ENCODE results near the gene IRF2. TPM values are rescaled to one million over a fixed set of nuclear protein-coding genes. Genes with fewer than 3 reads are reported as not detected.

Gene IRF2
- total RNA-seq, 6 experiments from 2014 or later: 13.4 to 24.0 (median 19.7) TPM

DNA sequence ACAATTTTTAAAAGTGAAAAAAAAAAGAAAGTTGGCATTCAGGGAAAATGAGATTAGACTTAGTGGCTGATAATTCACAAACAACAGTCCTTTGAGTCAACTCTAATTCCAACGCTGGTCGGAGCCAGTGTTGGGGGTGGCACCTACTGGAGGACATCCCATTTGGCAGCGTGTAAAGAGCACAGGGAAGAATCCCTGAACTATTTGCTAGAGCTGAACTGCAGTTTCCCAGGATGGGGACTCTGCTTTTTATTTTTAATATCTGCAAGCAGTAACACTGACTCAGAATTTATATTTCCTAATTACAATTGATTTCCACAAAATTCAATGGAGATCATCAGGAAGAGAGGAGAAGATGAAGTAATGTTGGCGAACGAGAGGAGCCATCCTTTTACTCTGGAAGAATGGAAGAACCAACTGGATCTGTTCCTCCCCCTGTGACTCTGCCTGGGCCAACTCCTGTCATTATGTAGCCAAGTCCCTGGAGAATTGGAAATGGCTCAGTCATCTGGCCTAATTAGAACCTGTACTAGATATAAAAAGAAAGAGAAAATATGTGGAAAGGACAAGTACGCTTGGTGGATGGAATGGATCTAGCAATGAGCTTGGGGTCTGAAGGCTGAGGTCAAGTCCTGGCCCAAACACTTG lies 76.7 kb downstream of the IRF2 start:
- DNase-seq: no peak
- H3K4me3 Mint-ChIP-seq: no peak overlapping the region
- TF ChIP-seq, protein P1, sequence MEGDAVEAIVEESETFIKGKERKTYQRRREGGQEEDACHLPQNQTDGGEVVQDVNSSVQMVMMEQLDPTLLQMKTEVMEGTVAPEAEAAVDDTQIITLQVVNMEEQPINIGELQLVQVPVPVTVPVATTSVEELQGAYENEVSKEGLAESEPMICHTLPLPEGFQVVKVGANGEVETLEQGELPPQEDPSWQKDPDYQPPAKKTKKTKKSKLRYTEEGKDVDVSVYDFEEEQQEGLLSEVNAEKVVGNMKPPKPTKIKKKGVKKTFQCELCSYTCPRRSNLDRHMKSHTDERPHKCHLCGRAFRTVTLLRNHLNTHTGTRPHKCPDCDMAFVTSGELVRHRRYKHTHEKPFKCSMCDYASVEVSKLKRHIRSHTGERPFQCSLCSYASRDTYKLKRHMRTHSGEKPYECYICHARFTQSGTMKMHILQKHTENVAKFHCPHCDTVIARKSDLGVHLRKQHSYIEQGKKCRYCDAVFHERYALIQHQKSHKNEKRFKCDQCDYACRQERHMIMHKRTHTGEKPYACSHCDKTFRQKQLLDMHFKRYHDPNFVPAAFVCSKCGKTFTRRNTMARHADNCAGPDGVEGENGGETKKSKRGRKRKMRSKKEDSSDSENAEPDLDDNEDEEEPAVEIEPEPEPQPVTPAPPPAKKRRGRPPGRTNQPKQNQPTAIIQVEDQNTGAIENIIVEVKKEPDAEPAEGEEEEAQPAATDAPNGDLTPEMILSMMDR (IDR thresholded peaks at IDR 0.05): no peak
- H3K4me1 Mint-ChIP-seq (ENCODE audit: low read depth): peaks cover 26% of the 10 kb centered on the region
- no peaks in the 10 kb centered on the region for H3K27me3 Mint-ChIP-seq (ENCODE audit: insufficient read depth)
- no peaks in the 10 kb centered on the region for H3K9me3 Mint-ChIP-seq
- H3K27ac Mint-ChIP-seq: no peak overlapping the region
- H3K36me3 Mint-ChIP-seq (ENCODE audit: low read depth): peaks cover 50% of the 10 kb centered on the region

DNA sequence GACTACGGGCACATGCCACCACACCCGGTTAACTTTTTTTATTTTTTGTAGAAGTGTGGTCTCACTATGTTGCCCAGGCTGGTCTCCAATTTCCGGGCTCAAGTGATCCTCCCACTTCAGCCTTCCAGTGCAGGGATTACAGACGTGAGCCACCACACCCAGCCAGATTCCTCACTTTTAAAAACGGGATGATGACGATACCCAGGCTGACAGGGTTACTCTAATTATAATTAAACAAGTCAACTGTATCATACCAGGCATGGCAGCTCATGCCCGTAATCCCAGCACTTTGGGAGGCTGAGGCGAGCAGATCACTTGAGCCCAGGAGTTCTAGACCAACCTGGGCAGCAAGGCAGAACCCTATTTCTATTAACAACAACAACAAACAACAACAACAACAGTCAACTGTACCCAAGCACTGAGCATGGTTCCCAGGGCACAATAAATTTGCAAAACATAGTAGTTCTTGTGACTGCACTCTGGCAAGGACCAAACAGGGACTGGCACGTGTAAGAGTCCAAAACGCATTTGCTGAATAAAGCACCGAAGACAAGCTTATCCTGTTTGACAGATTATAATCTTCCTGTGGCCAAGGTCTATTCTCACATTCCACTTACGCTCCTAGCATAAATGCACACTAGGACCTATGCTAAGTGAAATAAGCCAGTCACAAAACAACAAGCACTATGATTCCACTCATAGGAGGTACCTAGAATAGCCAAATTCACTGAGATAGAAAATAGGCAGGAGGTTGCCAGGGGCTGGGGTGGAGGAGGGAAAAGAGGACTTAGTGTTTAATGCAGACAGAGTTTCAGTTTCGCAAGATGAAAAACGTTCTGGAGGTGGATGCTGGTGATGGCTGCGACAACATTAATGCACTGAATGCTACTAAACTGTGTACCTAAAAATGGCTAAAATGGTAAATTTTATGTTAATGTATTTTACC lies 77.5 kb downstream of the IRF2 start:
- no peak for DNase-seq
- no peaks in the 10 kb centered on the region for H3K27me3 Mint-ChIP-seq (ENCODE audit: insufficient read depth)
- H3K27ac Mint-ChIP-seq: no peak overlapping the region
- TF ChIP-seq, protein P1 (IDR thresholded peaks at IDR 0.05): no peak
- H3K9me3 Mint-ChIP-seq: no peaks in the 10 kb centered on the region
- H3K4me1 Mint-ChIP-seq (ENCODE audit: low read depth): peaks cover 23% of the 10 kb centered on the region
- peaks cover 50% of the 10 kb centered on the region for H3K36me3 Mint-ChIP-seq (ENCODE audit: low read depth)
- H3K4me3 Mint-ChIP-seq: no peak overlapping the region

DNA sequence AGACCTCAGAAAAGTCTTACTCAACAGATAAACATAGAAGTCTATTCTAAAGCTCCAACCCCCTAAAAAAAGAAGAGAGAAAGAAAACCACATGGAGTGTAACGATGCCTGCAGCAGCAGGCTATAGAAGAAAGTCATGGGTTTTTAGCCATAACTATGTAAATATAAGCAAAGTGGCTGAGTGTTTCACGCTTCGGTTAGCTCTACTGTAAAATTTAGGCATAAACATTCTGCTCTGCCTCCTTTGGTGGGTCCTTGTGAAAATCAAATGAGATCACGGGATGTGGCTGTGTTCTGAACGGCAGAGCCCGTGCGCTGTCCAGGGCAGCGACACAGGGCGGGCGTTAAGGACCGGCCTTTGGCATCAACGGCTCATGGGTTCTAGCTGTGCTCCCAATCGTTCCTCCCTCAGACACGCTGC lies 78.4 kb downstream of the IRF2 start:
- DNase-seq: no peak
- H3K4me1 Mint-ChIP-seq (ENCODE audit: low read depth): peaks cover 14% of the 10 kb centered on the region
- no peak overlapping the region; the same call in 1 of the 2 replicates for H3K4me3 Mint-ChIP-seq

DNA sequence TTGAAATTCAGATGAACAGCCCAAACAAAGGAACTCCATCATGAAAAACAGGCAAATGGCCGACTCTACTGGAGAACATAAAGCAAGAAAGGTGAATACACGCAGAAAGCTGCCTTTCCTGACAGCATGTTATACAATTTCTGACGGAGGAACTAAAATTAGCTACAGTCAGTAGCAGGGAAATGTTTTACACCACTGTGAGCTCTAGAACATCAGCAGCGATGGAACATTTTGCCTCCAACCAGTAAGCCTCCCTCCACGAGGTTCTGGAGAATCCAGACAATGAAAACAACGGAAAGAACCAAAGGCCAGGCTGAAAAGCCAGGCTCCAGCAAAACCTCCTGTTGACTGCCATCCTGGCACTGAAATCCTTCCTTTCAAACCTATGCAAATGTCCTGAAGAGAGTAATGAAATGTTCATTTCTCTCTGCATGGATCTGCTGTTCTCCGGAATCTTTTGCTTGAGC lies 78.9 kb downstream of the IRF2 start:
- Mint-ChIP-seq H3K4me1 (ENCODE audit: low read depth) (peaks cover 9% of the 10 kb centered on the region), H3K4me3 (no peak overlapping the region), H3K36me3 (ENCODE audit: low read depth) (peaks cover 55% of the 10 kb centered on the region), H3K27me3 (ENCODE audit: insufficient read depth) (no peaks in the 10 kb centered on the region), H3K9me3 (no peaks in the 10 kb centered on the region), H3K27ac (no peak overlapping the region)
- TF ChIP-seq, protein P1 (IDR thresholded peaks at IDR 0.05): no peak
- no peak for DNase-seq

More for the DNA sequence above, 78.4 kb downstream of the IRF2 start:
- H3K27me3 Mint-ChIP-seq (ENCODE audit: insufficient read depth): no peaks in the 10 kb centered on the region
- H3K36me3 Mint-ChIP-seq (ENCODE audit: low read depth): peaks cover 52% of the 10 kb centered on the region
- H3K9me3 Mint-ChIP-seq: no peaks in the 10 kb centered on the region
- no peak overlapping the region for H3K27ac Mint-ChIP-seq
- TF ChIP-seq, protein P1 (IDR thresholded peaks at IDR 0.05): no peak

DNA sequence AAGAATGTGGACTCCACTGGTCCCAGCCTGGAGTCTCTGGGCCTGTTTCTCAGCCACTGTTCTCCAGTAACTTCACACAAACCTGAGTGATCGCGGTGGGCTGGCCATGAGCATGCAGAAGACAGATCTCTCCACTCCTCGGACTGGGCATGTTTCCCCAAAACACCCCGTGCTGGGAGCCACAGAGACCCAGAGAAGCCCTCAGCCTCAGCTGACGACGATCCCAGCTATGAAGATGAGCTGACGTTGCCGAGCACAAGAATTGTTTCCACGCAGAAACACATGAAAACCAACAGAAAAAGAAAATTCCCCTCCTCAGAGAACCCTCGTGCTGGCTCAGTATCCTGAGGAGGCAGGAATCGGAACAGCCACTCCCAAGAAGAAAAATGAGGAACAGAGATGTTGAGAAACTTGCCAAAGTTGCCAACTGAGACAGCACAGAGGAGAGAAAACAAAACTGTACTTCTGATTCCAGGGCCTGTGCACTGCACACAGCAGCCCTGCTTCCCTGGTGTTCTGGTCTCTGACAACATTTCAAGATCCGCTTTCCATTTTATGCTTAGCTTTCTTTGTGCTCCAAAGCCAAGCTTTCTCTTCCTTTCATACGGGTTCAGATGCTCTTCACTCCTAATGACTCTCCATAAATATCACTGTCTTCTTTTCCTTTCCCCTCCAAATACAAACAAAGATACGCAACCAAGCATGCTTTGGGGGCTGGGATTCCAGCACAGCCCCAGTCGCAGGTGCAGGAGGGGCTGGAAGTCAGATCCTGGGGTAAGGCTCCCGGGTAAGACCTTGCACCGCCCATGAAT lies 81.4 kb downstream of the IRF2 start:
- Mint-ChIP-seq H3K36me3 (ENCODE audit: low read depth) (peaks cover 63% of the 10 kb centered on the region), H3K27me3 (ENCODE audit: insufficient read depth) (peaks cover 1% of the 10 kb centered on the region; the same call in 1 of the 2 replicates), H3K4me3 (no peak overlapping the region), H3K27ac (no peak overlapping the region), H3K9me3 (no peaks in the 10 kb centered on the region), H3K4me1 (ENCODE audit: low read depth) (no peaks in the 10 kb centered on the region)
- no peak for DNase-seq
- TF ChIP-seq, protein P1 (IDR thresholded peaks at IDR 0.05): no peak

Data from HFFc6 (cell line).